Umbilical cord (tissue), 2 donors: Measurements from ENCODE around the gene CCSAP. TPM values are rescaled to one million over a fixed set of nuclear protein-coding genes. Genes with fewer than 3 reads are reported as not detected.
"Not testable (repeated sequence)": the region's sequence is repeated elsewhere in the genome, so short reads cannot be mapped to it uniquely, and the experiment has no call there.

Source experiments
- DNase-seq: peaks from one replicate; pipeline ENCODE4 v3.0.0-alpha.2; 2015; ENCODE audit warnings: low spot score
- total RNA-seq: library from RNA; depleted of rRNA; stranded (reverse); fragments of >200 nt; gene quantifications from one replicate; pipeline ENCODE4 v1.2.3, GENCODE V29; 2014; ENCODE audit warnings: low replicate concordance; ENCODE audit not compliant: insufficient read depth

Gene CCSAP
- total RNA-seq, 1 donor from 2014 or later = 32.0 TPM

GRCh38 chr1:229325853-229326487, 16.9 kb downstream of the CCSAP start:
- no peak for DNase-seq

DNA sequence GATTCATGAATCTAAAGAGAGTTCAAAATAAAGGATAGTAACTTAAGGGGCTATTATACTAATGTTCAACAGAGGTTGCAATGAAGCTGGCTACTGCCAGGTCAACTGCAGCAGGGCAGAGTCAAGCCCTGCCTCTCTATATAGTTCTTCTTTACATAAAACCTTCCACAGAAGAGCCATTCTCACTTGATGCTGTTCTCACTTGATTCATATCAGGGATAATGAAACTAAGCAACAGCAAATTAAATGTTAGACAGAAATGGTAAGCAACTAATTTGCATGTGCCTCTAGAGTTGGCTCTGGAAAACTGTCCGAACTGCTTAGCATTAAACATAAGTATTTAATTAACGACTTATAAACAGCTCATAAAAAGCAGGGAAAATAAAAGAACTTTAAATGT, 17.4 kb downstream of the CCSAP start:
- no peak for DNase-seq

GRCh38 chr1:229323885-229324553, 18.8 kb downstream of the CCSAP start:
- DNase-seq = no peak

- no peak for DNase-seq
Observed at GRCh38 chr1:229323201-229323600, 19.6 kb downstream of the CCSAP start.

- no peak for DNase-seq
Observed at GRCh38 chr1:229319487-229319886, 23.4 kb downstream of the CCSAP start.

DNA sequence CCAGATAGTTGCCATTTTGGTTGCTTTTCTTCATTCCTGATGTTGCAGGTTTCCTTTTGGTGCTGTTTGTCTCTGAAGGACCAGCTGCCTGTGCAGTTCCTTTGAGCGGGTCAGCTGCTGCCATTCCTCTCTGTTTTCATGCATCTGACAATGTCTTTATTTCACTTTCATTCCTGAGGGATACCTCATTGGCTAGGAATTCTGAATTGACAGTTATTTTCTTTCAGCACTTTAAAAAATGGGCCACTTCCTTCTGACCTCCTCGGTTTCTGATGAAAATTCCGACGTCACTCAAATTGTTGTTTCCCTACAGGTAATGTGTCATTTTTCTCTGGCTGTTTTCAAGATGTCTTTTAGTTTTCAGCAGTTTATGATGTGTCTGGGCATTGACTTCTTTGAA, 24.8 kb downstream of the CCSAP start:
- no peak for DNase-seq

GRCh38 chr1:229316166-229316565, 26.7 kb downstream of the CCSAP start:
- no peak for DNase-seq

GRCh38 chr1:229310833-229311232, 32.0 kb downstream of the CCSAP start:
- DNase-seq = no peak

DNA sequence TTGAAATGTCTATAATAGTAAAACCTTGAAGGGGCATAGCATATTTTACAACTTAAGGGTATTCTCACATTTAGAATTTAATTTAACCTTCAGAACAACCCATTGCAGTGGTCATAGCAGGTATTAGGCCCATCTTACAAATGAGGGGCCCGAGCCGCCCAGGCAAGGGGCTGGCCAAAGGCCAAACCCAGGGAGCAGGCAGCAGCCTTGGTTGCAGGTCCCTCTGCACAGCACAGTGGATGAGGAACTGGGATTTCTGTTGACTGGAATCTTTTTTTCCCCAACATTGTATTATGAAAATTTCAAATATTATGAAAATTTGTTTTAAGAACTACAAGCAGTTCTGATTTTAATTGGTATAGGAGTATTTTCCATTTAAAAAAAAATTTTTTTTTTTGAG, 33.2 kb downstream of the CCSAP start:
- no peak for DNase-seq

DNA sequence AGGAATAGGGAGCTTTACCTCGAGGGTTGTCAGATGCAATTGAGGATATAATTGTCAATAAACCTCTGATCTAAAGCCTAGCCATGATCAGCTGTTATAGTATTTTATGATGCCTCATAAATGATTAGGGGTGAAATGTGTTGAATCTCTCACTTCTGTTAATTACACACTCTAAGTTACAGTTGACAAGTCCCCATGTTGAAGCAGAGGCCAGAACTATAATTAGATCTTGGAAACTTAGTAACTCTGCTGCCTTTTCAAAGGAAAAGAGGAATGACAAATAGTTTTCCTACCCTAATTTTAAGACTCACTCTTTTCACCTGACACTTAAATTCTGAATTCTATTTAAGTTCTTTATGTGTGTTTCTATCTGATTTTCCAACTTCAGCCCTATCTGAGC, 33.8 kb downstream of the CCSAP start:
- no peak for DNase-seq

DNA sequence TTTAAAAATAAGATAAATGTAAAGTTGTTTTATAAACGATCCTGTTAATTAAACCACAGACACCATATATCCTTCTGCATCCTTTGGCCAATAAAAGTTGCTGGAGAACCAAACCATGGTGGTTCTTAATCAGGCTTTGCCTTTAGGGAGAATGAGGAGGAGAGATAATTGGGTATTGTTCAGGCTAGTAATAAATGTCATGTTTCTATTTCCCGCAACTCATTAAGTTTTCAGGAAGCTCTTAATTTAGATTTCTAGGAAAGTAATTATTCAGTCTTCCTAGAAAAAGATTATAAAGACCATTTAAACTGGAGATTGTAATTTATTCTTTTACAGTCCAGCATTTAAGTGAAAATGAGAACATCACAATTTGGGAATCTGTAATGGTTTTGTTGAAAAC, 37.5 kb downstream of the CCSAP start:
- DNase-seq = no peak

DNA sequence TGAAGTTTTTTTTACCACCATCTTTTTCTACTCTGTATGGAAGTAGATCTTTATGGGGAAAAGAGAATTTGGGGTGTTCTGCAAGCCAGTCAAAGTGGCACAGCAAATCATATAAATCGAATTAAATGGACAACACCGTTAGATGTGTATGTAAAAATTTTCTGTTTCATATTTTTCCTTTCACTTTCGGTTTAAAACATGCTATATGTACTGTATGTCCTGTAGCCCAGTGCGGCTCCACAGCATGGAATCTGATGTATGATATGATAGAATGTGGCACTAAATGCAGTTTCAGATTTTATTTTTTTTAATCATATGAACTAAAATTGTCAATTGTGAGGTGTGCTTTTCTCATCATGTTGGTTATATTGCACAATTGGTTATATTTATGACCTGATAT, 39.0 kb downstream of the CCSAP start:
- DNase-seq = no peak

- no peak for DNase-seq
Observed at GRCh38 chr1:229302740-229303139, 40.1 kb downstream of the CCSAP start.

DNA sequence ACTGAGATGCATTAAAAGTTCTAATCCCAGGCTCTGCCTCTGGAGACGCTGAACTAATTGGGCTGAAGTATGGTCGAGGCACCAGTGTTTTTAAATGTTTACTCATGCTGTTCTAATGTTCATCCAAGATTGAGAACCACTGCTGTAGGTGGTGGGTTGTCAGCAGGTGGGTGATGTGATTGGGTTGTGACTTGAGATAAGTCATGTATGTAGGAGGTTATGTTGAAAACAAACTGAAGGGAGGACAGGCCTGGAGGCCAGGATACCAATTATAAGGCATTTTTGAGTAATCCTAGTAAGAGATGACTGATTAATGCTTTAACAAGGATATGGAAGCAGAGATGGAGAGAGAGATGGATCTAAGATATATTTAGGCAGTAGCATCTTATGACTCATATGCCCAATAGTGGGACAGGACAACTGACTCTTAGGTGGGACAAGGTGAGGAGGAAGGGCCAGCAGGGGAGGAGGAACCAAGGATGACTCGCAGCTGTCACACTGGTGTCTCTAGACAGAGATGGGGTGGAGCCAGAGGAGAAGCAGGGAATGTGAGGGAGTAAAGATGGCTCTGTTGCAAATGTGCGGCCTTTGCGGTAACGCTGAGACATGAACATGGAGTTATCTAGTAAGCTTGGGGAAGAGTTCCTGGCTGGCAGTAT, 42.6 kb downstream of the CCSAP start:
- no peak for DNase-seq

- DNase-seq = no peak
Observed at GRCh38 chr1:229298887-229299503, 43.9 kb downstream of the CCSAP start.

GRCh38 chr1:229298420-229298819, 44.4 kb downstream of the CCSAP start:
- no peak for DNase-seq

GRCh38 chr1:229297746-229298145, 45.1 kb downstream of the CCSAP start:
- DNase-seq = no peak

DNA sequence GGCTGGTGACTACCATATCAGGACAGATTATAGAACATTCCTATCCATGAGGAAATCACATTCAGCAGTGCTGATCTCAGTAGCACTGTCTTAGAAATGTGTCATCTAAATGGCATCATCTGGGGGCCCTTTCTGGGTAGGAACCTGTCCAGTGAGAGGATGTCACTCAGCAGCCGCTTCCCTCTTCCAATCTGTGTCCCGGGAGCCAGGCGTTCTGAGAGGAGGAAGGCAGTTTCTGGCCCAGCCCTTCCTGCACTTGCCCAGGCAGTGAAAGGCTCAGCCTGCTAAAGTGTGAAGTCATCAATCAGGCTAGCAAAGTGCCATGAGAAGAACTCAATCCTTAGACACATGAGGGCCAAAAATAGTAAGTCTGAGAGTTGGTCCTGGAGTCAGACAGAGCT, 46.3 kb downstream of the CCSAP start:
- DNase-seq = no peak

GRCh38 chr1:229295745-229296144, 47.1 kb downstream of the CCSAP start:
- no peak for DNase-seq

DNA sequence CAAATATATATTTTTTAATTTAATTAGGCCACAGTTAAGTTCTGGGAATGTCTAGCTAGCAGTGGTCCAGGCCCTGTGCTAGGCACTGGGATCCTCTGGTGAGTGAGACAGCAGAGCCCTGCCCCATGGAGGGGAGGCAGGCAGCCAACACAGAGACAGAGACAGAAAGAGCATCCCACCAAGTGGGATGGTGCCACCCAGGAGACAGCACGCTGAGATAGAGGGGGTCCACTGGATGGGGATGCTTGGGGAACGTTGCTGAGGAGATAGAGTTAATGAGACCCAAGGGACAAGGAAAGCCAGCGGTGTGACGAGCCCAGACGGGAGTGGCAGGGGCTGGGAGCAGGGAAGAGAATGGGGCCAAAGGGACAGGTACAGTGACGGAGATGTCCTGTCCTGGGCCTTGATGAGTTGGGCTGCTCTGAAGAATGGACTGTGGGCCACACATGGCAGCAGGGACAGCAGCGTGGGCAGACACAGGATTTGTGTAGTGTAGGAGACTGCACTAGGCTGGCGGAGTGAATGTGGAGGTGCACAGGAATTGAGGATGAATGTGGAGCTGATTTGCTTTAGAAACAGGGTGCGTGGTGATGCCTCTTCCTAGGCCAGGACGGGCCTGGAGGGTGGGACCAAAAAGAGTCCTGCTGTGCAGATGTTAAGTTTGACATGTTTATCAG, 49.2 kb downstream of the CCSAP start:
- no peak for DNase-seq

GRCh38 chr1:229291686-229292085, 51.2 kb downstream of the CCSAP start:
- DNase-seq = not testable (repeated sequence)

- DNase-seq = no peak
Observed at GRCh38 chr1:229288516-229288915, 54.3 kb downstream of the CCSAP start.
